Renal pelvis (tissue), 12 donors: ENCODE results near the gene CENPS. TPM values are rescaled to one million over a fixed set of nuclear protein-coding genes. Genes with fewer than 3 reads are reported as not detected.

ENCODE experiments used
- DNase-seq: peaks from one replicate; pipeline ENCODE4 v3.0.0-alpha.2; 2013
- long read RNA-seq, 16 experiments: transcript quantifications; one replicate each; lab custom pipeline, GENCODE V29; 2026
- polyA plus RNA-seq, 3 donors: library from polyadenylated mRNA; unstranded; fragments of 120-200 nt; gene quantifications; one replicate each; pipeline ENCODE4 v1.2.1, GENCODE V29; 2013; ENCODE audit not compliant: insufficient read length in 3 of 3

CENPS gene
- polyA plus RNA-seq: 10 to 100 TPM; 35.7 to 38.8 (median 36.2) TPM
- long read RNA-seq, donor 1, transcript CENPS-204 (5 exons, 914 nt): major isoform, 13 of 15 reads
- long read RNA-seq, donor 1, partial matches to known transcripts: 0 of 15 reads
- long read RNA-seq, donor 1, other reads (novel, unspliced or antisense): 0 of 15 reads
- long read RNA-seq, donor 2, transcript CENPS-204 (5 exons, 914 nt): major isoform, 11 of 19 reads
- long read RNA-seq, donor 2, transcript CENPS-201 (5 exons, 896 nt): minor isoform, 6 of 19 reads
- long read RNA-seq, donor 2, partial matches to known transcripts: 0 of 19 reads
- long read RNA-seq, donor 2, other reads (novel, unspliced or antisense): 0 of 19 reads
- long read RNA-seq, donor 3, transcript CENPS-201 (5 exons, 896 nt): major isoform, 8 of 17 reads
- long read RNA-seq, donor 3, transcript CENPS-204 (5 exons, 914 nt): major isoform, 8 of 17 reads
- long read RNA-seq, donor 3, partial matches to known transcripts: 0 of 17 reads
- long read RNA-seq, donor 3, other reads (novel, unspliced or antisense): 0 of 17 reads
- long read RNA-seq, donor 4, transcript CENPS-204 (5 exons, 914 nt): major isoform, 12 of 16 reads
- long read RNA-seq, donor 4, partial matches to known transcripts: 0 of 16 reads
- long read RNA-seq, donor 4, other reads (novel, unspliced or antisense): 0 of 16 reads
- long read RNA-seq, donor 5, transcript CENPS-204 (5 exons, 914 nt): major isoform, 9 of 21 reads
- long read RNA-seq, donor 5, partial matches to known transcripts: 7 of 21 reads
- long read RNA-seq, donor 5, other reads (novel, unspliced or antisense): 0 of 21 reads
- long read RNA-seq, donor 6, transcript CENPS-204 (5 exons, 914 nt): major isoform, 10 of 15 reads
- long read RNA-seq, donor 6, partial matches to known transcripts: 0 of 15 reads
- long read RNA-seq, donor 6, other reads (novel, unspliced or antisense): 0 of 15 reads
- long read RNA-seq, donor 7, transcript CENPS-204 (5 exons, 914 nt): major isoform, 12 of 31 reads
- long read RNA-seq, donor 7, transcript CENPS-201 (5 exons, 896 nt): minor isoform, 5 of 31 reads
- long read RNA-seq, donor 7, partial matches to known transcripts: 12 of 31 reads
- long read RNA-seq, donor 7, other reads (novel, unspliced or antisense): 0 of 31 reads
- long read RNA-seq, donor 8, partial matches to known transcripts: 0 of 3 reads
- long read RNA-seq, donor 8, other reads (novel, unspliced or antisense): 0 of 3 reads
- long read RNA-seq, donor 9, transcript CENPS-204 (5 exons, 914 nt): major isoform, 17 of 21 reads
- long read RNA-seq, donor 9, partial matches to known transcripts: 0 of 21 reads
- long read RNA-seq, donor 9, other reads (novel, unspliced or antisense): 0 of 21 reads
- long read RNA-seq, donor 10, transcript CENPS-204 (5 exons, 914 nt): major isoform, 8 of 13 reads
- long read RNA-seq, donor 10, transcript CENPS-201 (5 exons, 896 nt): minor isoform, 5 of 13 reads
- long read RNA-seq, donor 10, partial matches to known transcripts: 0 of 13 reads
- long read RNA-seq, donor 10, other reads (novel, unspliced or antisense): 0 of 13 reads
- long read RNA-seq, donor 11, transcript CENPS-204 (5 exons, 914 nt): major isoform, 7 of 12 reads
- long read RNA-seq, donor 11, partial matches to known transcripts: 0 of 12 reads
- long read RNA-seq, donor 11, other reads (novel, unspliced or antisense): 0 of 12 reads
- long read RNA-seq, donor 12, transcript CENPS-201 (5 exons, 896 nt): minor isoform, 5 of 19 reads
- long read RNA-seq, donor 12, transcript CENPS-204 (5 exons, 914 nt): major isoform, 10 of 19 reads
- long read RNA-seq, donor 12, partial matches to known transcripts: 0 of 19 reads
- long read RNA-seq, donor 12, other reads (novel, unspliced or antisense): 0 of 19 reads
- long read RNA-seq, donor 13, partial matches to known transcripts: 12 of 19 reads
- long read RNA-seq, donor 13, other reads (novel, unspliced or antisense): 0 of 19 reads
- long read RNA-seq, donor 14: 0 reads
- long read RNA-seq, donor 15, transcript CENPS-201 (5 exons, 896 nt): minor isoform, 6 of 16 reads
- long read RNA-seq, donor 15, transcript CENPS-204 (5 exons, 914 nt): major isoform, 10 of 16 reads
- long read RNA-seq, donor 15, partial matches to known transcripts: 0 of 16 reads
- long read RNA-seq, donor 15, other reads (novel, unspliced or antisense): 0 of 16 reads
- long read RNA-seq, donor 16, transcript CENPS-204 (5 exons, 914 nt): major isoform, 16 of 21 reads
- long read RNA-seq, donor 16, partial matches to known transcripts: 0 of 21 reads
- long read RNA-seq, donor 16, other reads (novel, unspliced or antisense): 0 of 21 reads

DNA sequence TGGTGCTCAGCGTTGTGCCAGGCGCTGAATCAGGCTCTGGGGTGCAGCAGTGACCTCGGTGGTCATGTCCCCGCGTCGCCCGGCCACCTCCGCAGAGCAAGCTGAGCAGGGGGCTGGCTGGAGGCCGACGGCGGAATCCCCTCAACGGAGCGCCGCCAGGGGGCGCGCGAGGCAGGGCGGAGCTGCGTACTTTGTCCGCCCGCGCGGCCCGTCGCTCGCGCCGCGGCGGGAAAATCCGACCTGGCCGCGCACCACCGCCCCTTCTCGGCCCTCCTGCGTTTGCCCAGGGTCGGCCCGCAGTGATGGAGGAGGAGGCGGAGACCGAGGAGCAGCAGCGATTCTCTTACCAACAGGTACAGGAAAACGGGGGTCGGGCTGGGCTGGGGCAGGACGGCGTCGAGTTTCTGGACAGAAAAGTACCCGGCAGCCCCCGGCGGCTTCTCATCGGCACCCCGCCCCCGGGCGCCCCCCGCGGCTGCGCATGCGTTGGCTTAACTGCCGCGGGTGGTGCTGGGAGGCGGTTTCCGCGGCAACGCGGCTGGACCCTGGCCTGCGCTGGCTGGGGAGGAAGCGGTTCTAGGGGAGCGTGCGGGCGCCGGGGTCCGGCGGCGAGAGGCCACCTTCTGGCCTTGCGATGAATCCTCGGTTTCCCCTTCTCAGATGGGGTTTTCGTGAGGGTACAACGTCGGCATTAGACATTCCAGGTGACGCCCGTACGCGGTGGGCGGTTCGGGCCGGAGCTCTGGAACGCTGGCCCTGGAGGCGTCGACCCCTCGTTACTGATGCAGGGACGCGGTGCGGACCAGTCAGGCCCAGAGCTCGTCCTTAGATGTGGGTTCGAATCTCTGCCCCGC, at the start of gene CENPS:
Gene CENPS, plus strand, starts transcription at position 218 of the 854 bp plus-strand sequence. Its CDS starts 85 bp downstream, at position 303.
- DNase-seq: peak; percentile 93

DNA sequence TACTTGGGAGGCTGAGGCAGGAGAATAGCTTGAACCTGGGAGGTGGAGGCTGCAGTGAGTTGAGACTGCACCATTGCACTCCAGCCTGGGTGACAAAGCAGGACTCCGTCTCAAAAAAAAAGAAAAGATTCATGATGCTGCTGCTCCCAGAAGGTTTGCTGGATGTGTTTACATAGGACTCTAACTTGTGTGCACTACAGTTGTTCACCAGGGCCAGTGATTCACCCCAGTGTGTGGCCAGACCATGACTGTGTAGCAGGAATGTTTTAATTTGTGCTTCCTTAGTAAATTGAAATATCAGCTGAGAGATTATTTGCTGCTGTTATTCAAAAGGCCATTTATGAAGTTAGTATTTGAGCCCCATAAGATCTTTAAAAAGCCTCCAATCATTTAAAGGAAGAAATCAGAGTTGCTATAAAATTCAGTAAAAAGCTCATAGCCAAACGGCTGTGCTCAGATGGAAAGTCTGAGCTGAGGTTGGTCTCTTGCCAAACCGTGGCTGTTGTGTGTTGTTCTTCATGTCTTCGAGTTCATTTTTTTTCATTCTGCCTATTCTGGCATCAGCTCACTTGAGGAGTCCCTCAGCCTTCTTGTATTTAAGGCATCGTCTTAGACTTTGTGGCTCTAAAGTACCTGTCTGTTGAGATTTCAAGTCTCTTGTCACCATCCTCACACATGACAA, 49.5 kb upstream of the CENPS start:
- no peak for DNase-seq

DNA sequence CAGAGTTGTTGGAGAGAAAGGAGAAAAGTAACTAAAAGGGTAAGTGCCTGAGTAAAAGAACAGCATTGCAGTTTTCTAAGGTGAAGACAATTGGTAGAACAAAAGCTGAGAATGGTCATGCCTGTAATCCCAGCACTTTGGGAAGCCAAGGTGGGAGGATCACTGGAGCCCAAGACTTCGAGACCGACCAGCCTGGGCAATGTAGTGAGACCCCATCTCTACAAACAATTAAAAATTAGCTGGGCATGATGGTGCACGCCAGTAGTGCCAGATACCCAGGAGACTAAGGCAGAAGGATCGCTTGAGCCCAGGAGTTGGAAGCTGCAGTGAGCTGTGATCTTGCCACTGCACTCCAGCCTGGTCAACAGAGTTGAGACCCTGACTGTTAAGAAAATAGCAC, 46.6 kb upstream of the CENPS start:
- DNase-seq: no peak

DNA sequence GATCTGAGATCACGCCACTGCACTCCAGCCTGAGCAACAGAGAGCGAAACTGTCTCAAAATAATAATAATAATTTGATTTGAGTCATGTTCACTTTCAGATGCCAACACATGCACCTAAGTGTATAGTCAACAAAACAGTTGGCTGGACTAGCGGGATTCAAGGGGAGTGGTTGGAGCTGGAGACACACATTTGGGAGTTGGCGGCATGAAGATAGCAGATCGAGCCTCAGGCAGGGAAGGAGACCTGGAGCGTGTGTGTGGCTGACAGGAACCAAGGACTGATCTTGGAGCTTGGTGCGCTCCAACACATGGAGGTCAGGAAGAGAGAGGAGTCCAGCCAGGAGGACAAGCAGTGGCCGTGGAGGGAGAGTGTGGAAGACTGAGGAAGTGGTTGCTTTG, 46.0 kb upstream of the CENPS start:
- DNase-seq: no peak

DNA sequence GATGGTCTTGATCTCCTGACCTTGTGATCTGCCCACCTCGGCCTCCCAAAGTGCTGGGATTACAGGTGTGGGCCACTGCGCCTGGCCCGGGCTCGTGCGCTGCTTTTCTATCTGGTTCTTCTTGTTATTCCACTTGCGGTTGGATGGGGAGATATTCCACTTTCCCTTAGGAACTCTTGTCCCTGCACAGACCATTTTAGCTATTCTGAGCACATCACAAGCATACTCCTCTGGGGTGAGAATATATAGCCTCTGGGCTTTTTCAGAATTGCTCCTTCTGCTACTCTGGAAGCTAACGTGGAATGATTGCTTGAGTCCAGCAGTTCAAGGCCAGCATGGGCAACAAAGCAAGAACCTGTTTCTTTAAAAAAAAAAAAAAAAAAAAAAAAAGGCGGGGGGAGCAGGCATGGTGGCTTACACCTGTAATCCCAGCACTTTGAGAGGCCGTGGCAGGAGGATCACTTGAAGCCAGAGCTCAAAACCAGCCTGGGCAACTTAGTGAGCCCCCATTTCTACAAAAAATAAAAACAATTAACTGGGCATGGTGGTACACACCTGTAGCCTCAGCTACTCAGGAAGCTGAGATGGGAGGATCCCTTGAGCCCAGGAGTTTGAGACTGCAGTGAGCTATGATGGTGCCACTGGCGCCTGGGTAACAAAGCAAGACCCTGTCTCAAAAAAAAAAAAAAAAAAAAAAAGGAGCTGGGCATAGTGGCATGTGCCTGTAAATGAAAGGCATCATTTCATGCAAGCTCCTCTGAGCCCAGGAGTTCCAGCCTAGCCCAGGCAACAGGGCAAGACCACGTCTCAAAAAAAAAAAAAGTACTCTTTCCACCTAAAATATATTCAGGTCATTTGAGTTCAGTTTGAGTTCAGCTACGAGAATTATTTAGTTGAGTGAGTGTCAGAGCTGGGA, 43.2 kb upstream of the CENPS start:
- DNase-seq: no peak

DNA sequence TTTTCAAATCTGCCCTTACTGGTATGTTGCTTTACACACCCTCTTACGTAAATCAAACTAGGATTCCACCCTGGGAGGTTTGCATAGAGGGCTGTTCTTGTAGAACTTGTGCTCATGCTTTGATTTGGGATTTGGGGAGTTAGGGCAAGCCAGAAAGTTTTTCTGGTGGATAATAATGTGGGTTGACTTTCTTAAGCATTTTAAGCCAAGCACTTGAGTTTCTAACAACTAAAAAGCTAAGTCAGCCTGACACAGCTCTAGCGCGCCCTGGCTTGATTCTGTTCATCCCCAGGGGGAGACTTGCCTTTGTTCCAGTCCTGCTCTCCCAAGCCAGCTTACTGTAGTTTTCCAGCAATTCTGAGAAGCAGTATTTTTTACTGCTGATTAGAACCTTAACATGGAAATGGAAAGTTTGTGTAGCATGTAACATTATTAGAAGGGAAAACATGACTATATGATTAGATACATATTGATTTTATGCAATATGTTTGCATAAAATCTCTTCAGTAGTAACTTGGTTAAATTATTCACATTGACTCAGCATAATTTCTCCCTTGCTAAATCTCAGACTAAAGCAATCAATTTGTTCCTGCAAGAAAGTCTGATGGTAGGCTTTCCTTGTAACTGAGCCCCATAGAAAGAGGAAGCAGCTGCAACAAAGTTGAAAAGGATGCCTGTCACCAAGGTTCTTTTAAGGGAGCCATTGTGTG, 42.4 kb upstream of the CENPS start:
- no peak for DNase-seq

DNA sequence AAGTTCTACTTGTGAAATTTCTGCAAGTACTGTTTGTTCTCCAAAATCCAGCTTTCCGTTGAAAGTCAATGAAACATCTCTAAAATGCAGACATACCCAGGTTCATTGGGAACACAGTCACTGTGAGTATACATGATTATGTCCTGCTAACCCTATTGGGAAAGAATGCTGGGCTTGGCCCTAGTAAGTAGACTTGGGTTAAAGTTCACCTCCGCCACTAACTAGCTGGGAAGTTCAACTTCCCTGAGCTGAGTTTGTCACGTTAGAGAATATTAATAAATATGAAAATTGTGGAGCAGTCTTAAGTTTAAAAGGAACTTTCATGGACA, 41.9 kb upstream of the CENPS start:
- DNase-seq: no peak

DNA sequence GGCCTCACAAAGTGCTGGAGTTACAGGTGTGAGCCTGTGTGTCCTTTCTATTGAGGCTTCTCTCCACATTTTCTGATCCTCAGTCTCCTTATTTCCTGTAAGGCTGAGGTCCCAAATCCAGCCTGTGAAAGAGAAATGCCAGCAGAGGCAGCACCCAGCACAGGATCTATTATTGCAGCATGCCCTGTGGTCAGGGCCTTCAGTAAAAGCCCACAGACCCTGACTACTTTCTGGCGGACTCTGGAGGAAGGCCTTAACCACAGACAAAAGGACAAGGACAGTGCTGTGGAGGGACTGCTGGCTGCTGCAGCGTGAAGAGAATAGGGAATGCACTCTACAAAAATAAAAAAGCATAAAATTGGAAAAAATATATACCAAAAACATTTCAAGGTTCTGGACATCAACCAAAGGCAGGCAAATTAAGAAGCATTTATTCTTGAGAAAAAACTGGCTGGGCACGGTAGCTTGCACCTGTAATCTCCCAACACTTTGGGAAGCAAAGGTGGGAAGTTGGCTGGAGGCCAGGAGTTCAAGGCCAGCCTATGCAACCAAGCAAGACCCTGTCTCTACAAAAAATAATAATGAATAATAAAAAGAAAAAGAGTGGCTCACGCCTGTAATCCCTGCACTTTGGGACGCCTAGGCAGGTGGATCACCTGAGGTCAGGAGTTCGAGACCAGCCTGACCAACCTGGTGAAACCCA, 40.8 kb upstream of the CENPS start:
- no peak for DNase-seq

DNA sequence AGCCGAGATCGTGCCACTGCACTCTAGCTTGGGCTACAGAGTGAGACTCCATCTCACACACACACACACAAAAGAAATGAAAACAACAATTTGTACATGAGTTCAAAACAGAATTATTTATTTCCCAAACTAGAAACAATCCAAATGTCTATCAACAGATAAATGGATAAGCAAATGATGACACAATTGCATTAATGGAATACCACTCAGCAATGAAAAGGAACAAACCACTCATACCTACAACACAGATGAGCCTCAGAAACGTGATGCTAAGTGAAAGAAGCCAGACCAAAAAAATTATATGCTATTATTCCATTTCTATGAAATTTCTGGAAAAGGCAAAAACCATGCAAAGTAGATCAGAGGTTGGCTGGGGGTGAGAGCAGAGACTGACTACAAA, 33.4 kb upstream of the CENPS start:
- DNase-seq: no peak

DNA sequence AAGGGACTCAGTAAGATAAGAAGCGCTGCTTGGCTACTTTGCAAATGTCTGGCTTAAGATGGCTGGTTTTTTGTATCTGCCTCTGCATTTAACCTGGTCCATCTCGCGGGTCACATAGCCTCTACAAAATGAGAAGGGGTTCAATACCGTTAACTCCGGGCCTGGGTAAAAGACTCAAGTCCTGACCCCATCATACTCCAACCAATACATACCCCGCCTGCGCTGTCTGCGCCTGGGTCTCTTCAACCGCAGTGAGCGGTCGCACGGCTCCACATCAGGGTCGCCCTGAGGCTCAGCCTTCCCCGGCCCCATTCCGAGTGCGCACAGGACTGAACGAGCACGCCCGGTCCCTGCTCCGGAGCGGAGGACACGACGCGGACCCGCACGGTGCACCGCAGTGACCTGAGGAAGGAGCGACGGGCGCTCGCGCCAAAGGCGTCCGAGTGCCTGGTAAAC, 31.9 kb upstream of the CENPS start:
- DNase-seq: no peak

DNA sequence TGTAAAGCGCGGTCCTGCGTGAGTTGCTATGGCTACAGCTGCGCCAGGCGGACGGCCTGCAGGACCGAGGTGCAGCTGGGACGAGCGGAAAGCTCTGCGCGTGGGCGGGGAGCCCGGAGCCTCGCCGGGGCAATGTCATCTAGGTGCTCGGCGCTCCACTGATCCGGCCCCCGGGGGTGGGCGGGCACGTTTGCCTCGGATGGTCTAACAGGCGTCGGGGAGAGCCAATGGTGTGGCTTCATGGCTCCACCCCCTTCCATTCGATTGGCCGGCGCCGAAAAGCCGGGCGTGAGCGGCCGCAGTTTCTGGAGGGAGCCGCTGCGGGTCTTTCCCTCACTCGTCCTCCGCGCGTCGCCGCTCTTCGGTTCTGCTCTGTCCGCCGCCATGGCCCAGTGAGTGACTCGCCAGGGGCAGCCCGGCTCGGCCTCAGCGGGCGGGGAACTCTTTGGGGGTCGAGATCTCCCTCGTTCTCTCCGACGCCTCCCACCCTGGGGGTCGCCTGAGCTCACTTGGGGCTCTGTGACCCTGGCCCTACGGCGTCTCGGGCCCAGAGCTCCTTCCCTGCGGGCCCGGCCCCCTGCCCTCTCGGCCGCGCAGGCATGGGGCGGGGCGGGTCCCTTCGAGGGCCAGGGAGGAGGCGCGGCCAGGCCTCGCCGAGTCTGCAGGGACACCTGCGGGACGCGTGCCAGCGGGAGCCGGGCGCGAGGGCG, 31.3 kb upstream of the CENPS start, which contains the start of gene PGD:
Gene PGD, plus strand, starts transcription at position 331 of the 710 bp plus-strand sequence. Its CDS starts 54 bp downstream, at position 385.
- peak; percentile 98 for DNase-seq

DNA sequence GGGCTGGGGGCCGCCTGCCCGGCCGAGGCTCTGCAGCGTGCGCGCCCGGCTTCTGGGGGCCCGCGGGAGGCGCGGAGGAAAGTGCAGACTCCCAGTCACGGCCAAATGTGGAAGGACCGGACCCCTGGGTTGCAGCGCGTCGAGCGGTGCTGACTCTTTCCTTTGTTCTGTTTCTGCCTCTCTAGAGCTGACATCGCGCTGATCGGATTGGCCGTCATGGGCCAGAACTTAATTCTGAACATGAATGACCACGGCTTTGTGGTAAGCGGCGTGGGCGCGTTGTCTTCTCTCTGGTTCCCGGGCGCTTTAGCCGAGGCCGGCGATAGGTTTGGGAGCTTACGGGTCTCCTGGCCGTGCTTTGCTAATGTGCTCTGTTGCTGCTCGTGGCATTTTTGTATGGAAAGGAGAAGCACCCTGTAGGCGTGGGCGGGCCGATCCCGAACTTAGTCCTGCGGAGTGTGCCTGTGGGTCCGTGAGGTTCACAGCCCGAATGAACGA, 30.7 kb upstream of the CENPS start:
- no peak for DNase-seq

DNA sequence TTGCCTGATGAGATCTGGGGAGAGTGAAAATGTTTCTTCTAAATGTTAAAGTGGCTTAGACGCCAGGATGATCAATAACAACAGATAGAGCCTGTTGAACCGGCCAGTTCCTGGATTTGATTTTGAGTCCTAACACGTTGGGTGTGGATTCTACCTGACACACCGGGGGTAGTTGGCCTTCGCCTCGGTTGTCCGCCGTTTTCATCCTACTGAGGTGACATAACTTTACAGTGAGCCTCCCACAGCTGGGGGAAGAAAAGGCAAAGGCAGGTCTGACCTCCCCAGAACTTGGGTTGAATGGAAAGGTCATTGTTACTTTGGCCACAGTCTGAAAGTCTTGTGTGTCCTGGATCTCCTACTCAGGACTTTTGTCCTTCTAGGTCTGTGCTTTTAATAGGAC, 30.2 kb upstream of the CENPS start:
- DNase-seq: no peak

DNA sequence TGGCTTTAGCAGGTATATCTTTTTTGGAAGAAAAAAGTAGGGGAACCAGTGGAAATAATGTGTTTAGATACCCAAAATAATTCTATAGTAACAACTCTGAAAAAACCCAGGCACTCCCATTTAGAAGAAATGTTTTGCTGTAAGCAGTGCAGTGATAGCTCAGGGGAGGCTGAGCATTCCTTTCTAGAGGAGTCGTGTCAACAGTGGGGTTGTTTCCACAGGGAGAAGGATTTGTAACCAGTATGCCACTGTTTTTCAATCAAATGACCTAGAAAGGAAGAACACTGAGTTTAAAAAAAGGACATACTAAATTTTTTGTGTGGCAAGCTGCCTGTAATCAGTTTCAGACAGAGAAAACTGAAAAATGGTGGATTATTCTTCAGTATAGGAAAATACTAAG, 29.0 kb upstream of the CENPS start:
- DNase-seq: no peak
